ENCODE results near the gene ZXDC.

Gene ZXDC

DNA sequence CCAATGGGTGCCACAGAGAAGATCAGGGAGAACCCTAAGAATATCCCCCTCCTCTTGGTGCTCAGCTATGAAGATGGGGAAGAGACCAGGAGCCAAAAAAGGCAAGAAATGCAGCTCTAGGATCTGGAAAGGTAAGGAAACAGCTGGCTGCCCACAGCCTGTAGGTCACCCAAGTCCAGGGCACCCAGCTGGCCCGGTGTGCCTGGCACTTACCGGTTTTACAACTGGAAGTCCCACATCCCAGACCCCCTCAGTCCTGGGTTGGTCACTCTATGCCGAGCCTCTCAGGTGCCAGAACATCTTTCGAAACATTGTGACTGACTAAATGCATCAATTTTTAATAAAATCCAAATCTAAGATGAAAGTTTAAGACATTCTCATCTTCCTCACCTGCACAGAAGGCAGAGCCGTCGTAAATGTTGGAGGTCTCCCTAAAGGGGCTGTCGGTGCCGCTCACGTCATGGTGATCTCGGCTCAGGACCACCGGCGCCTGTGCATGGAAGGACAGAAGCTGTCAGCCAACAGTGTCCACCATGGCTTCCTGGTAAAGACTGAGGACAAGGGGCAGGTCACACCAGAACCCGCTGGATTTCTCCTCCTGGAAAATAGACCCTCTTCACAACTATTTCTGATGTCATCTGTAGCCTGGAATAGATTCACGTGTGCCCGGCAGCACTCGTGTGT is 13.3 kb upstream of the ZXDC start:
- DNase-seq: no peak

DNA sequence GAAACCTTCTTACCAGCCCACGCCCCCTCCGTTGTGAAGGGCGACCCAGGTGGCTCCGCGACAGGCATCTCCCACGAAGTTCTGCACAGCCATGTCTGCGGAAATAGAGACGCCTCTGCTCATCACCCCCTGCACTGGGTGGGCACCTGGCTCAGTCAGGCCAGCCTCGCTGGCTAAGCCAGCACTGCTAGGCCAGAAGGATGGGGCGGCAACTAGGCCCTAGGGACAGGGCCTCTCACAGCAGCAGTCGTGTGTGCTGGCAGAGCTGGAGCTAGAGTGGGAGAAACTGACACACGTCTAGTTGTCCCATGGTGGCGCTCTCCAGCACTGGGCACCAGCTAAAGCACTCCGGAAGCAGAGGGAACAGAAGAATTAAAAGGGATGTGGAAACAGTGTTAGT is 12.5 kb upstream of the ZXDC start:
- no peak for DNase-seq

DNA sequence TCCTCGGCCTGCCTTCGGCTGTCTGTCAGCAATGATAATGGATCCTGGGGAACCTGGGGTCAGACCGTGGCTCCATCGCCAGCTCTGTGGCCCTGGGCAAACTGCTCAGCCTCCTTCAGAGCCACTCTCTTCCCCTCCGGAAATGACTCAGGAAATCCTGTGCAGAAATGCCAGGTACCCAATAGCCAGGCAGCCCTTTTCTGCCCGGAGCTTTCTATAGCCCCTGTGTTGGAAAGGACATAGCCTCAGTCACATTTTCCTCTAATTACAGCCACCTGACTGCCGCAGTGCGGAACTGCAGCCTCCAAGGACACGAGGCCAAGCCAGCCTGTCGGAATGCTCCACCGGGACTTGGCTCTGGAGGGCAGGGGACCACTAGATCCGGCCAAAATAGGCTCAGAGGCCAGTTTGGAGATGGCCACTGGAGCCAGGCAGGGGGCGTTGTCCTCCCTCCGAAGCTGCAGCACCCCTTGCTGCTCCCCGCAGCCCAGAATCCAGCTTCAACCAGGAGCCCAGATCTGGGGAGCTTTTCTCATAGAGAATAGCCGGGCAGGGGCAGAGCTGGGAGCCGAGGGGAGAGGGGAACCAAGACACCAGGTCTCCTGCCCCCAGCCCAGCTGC is 11.6 kb upstream of the ZXDC start:
- DNase-seq: no peak

DNA sequence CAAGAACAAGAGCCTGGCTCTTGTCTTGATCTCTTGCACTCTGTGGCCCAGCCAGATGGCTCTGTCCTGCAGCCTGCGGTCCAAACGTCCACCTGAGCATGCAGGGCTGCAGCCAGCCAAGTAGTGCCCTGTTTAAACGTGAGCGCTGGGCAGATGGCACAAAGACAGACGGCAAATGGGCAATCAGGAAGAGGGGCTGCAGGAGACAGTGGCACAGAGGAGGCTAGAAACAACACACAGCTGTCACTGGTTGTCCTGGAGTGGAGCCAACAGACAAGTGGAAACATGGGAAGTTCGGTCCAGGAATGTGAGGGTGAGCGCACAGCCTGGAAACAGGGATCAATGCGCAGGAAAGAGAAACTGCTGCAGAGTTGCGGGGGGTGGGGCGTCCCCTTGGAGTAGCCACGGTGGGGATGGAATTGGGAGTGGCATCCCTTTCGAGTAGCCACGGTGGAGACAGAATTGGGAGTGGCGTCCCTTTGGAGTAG is 10.7 kb upstream of the ZXDC start:
- DNase-seq: no peak

DNA sequence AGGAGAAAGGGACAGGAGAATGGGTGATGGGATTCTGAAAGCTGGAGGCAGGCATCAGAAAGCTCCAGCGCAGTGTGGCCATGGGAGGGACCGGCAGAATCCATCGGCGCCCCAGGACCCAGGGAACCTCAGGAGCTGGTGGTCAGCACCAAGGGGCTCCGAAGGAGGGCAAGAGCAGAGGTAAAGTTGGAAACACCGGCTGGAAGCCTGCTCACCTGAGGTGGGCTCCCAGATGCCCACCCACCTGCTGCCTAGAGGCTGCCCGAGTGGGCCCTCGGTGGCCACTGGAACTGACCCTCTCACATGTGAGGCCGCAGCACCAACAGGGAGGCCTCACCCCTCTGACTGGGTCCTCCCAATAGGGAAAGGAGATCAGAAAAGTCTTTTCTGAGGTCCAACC is 10.3 kb upstream of the ZXDC start:
- no peak for DNase-seq

DNA sequence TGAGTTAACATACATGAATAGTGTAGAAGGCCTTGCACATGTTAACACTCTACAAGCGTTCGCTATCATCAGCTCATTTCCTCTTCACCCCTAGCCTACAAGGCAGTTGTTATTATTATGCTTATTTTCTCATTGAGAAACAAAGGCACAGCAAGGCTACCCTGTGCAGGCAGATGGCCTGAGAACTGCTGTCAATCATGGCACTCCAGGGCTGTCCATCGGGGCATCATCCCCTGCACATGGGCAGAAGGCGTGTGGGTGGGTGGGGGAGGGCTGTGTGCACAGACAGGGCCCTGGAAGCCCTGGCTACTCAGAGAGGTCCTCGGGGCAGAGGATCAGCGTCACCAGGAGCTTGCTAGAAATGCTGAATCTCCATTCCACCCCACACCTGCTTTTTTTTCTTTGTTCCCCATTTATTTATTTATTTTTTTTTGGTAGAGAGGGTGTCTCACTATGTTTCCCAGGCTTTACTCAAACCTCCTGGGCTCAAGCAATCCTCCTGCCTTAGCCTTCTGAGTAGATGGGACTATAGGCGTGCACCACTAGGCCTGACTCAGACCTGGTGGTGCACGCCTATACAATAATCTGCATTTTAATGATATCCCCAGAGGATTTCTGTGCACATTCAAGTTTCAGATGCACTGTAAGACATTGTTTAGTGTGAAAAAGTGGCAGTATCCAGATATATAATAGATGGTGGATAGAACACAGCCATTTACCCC is 9.6 kb upstream of the ZXDC start:
- no peak for DNase-seq

DNA sequence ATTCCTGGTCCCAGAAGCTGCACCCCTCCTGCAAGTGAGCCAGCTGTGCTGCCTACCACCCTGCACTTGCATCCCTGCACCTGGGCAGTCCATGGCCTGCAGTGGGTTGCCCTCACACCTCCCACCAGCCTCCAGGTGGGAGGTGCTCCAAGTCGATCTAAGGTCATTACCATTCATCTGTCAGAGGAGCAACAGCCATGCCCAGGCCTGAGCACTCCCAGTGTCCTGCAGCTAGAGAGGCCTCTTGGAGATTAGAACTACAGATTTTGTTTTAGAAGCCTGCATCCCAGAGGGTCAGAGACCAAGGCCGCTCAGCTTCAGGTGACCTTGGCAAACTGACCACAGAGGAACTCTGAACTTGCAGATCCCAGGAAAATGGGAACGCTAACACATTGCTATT is 9.0 kb upstream of the ZXDC start:
- DNase-seq: no peak

DNA sequence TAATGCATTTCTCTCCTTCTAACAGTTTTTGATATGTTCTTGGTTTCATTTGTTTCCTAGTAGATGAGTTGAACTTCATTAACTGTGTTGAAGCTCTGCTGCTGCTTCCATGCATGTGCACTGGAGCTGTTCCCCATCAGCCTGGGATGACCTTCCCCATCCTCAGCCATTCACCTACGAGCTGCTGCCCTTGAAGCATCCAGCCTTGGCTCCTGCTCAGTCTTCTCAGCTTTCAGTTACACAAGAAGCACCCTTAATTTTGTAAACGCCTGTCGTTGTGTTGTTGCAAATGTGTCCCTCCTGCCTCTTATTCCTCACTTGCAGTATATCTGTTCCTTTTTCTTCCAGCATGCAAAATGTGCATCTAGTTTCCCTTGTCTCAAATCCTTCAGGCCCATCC is 8.5 kb upstream of the ZXDC start:
- no peak for DNase-seq

DNA sequence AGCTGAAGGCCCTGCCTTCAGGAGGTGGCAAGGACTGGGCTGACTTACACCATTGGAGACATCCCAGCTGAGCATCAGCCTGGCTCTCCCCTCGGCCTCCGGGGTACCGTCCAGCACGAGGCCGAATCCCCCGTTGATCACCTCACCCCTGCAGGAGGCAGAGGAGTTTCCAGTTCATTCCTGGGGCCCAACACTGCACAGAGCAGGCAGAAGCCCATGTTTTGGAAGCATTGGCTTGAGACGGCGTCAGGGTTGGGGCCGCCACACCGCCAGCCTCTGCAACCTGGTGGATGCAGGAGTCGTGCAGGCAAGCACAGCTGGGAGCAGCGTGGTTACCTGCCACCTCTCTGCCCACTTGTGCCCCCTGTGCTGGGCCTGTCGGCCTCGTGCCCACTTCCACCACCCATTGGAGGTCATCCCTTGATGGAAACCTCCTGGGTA is 7.7 kb upstream of the ZXDC start:
- DNase-seq: no peak

DNA sequence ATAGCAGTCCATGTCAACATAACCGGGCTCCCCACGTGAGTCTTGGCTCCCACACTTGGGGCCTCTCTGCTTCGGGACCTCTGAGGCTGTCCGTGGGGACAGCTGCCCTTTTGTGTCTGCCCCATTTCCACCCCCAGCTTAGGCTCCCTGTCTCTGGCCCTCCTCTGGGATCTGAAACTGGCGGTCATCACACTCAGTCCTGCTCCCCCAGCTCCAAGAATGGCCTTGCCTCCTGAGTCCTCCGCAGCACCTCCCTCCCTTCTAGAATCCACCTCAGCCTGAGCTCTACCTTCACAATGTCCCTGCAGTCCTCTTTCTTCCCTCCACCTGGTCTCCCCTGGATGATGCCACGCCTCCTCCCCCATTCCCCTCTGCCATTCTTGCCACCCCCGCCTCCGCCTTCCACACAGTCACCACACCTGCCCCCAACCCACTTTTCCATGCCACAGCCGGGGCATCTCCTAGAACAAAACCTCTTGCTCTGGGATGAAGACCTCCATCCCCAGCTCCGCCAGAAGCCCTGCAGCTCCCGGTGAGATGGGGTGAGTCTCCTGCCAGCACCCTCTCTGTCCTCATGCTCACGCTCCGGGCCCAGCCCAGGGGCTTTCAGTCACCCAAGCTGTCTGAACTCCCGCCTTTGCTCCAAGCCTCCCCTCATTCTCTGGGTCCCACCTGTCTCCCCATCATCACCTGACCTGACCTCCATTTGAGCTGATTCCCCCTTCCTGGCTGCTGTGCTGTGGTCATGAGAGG is 7.0 kb upstream of the ZXDC start:
- DNase-seq: no peak

DNA sequence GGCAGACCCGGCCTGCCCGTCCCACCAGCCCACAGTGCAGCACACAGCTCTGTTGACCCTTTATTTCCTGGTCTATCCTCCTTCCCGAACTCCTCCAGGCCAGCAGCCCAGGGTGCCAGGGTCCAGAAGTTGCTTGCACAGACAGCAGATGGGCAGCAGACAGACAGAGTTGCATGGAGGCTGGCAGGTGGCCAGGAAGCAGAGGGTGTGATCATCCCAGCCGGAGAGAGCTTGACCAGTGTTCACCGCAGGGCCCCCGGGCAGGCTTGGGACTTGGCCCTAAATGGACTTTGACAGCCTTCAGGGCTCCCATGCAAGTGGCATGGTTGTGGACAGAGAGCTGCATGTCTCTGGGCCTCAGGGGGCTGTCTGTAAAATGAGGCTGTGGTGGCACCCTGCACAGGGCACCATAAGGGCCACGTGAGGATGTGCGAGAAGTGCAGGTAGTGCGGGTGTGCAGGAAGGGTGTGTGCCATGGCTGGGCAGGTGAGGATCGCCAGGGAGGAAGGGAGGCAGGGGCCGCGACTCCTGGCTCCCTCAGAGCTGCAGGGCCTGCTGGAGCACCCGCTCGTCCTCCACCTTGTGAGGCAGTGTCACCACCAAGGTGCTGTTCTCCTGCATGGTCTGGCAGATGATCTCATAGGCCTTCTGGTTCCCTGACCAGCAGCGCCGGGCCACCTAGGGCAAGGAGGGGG is 6.3 kb upstream of the ZXDC start:
- DNase-seq: peak; percentile 21

DNA sequence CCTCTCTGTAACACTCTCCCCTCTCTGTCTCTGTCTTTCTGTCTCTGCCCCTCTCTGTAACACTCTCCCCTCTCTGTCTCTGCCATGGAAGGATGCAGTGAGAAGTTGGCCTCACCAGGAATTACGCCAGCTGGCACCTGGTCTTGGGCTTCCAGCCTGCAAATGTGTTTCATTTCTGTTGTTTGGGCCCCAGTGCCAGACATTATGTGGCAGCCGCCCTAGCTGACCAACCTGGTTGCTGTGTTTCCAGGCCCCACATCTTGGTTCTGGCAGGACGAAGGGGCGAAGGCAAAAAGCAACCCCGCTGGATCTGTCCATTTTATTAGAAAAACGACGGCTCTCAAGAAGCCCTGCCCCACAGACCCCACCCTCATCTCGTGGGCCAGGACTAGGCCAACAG is 5.2 kb upstream of the ZXDC start:
- no peak for DNase-seq

DNA sequence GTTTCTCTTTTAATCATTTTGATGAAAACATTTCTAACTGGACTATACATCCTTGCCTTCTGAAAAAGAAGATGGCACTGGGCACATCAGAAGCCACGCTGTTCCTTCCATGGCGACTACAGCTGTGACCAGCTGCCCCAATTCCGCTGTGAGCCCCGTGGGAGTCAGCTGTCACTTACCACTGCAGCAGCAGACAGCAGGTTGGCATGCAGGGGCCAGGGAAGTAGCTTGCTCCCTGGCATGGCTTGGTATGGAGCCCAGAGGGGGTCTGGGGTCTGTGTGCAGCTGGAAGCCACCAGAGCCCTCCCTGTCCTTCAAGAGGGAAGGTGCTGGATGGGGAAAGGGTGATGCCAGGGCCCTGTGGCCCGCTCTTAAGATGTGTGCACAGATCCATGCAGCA is 4.5 kb upstream of the ZXDC start:
- DNase-seq: no peak

DNA sequence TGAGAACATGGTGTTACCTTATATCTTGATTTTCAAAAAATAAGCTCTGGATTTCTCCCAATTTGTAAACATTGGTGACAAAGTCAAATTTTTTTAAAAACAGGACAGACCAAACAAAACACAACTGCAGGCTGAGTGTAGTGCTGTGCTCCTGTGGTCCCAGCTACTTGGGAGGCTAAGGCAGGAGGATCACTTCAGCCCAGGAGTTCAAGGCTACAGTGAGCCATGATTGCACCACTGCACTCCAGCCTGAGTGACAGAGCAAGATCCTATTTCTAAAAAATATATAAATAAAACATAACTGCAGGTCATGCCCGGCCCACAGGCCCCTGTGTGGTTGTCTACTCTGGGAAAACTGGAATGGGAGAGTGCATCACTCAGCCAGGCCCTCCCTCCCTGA is 4.0 kb upstream of the ZXDC start:
- no peak for DNase-seq

DNA sequence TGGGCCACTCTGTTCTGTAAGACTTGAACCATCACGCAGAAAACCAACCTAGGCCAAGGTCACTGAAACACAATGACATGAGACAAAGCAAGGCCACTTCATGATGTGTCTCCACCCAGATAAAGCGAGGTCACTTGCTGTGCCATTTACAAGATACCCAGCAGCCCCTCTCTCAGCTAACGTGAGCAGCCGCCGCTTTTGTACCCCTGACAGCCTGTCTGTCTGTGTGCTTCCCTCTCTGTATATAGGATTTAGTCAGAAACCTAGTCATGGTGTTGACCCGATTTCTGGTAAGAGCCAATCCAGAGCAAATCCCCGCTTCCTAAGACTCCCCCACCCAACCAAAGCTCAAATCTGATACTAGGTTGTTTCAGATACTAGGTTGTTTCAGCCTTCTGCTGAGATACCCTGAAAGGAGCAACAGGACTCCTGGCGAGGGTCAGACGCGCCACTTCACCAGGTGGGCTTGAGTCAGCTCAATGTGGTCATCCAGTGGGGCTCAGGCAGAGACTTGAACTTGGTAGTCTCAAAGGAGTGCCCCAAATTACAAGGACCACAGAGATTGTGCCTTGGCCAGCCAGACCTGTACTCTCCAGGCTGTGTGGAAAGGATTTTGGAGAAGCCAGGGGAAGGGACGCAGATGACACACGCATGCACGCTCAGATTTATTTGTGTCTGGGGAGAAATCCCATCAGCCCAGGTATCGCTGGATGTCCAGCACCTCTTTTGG is 3.1 kb upstream of the ZXDC start:
- no peak for DNase-seq

DNA sequence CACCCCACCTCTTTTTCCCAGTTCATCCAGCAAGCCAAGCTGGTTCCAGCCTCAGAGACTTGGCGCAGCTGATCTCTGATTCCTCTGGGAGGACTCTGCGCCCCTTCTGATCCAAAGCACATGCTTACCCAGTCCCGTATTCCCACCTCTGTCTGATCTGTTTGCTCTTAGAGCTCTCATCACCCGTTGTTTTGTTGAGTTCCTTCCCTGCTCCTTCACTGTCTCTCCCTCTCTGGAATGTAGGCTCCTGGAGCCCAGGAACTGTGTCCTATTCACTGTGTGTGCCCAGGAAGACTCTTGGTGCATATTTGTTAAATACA is 1.3 kb upstream of the ZXDC start:
- DNase-seq: peak; percentile 17

DNA sequence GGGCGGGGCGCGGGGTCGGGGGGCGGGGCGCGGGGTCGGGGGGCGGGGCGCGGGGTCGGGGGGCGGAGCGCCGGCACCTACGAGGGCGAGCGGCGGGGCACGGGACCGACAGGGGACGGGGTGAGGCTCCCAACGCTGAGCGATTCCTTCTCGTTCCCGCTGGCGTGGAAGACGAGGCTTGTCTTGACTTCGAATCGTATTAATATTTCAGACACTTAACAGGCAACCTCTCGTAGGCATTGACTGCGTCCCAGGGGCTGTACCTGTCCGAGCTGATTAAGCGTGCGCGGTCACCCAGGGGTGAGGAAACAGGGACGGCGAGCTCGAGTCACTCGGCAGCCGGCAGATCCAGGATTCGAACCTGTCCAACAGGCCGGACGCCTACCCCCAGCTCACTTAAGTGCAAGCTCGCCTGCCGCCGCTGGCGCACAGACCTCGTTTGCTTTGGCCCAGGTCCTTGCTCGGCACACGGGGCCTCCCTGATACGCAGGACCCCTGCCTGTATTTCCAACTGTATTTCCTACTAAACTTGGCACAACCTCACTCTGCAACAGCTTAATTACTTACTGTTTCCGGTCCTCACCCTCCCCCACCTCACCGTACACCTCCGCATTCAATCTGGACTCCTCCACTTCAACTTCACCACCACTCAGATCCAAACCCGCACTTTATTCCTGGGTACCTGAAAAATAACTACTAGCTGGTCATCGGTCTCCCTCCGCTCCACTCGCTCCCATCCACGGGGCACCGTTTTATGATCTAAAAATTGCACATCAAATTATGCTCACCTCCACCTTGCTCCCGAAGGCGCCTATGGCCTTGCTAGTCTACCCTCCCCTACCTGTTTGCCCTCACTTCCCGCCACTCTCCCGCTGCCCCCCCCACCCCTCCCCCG is 722 bp upstream of the ZXDC start:
- DNase-seq: peak; percentile 86

DNA sequence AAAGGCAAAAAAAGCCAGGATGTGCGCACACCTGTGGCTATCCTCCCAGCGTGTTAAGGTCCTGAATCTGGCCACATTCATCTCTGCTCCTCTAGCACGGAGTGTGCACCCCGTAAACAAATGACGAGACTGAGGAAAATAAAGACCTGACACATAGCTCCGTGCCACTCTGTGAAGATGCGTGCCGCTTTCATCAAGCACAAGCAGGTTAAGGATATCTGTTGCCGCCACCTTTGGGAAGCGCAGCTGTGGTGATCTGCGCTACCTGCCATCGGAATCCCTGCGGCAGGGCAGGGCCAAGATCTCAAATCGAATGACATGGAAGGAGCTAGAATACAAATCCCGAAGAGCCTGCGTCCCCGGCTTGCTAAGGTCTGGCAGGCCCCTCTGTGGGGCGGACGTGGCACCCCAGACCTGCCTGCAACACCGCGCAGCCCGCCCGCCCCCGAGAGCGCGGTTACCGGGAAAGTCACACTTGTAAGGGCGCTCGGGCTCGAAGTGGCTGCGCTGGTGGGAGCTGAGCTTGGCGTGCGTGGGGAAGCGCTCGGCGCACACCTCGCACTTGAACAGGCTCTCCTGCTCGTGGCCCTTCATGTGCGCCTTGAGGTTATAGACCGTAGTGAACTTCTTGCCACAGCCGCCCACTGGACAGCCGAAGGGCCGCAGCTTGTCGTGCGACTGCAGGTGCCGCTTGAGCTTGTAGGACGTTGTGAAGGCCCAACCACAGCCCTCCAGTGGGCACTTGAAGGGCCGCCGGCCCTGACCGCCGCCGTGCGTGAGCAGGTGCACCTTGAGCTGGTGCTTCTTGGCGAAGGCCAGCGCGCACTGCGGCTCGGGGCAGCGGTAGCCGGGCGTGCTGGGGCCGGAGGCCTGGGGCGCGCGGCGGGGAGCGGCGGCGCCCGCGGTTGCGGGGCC is 936 bp downstream of the ZXDC start:
- peak; percentile 73 for DNase-seq

DNA sequence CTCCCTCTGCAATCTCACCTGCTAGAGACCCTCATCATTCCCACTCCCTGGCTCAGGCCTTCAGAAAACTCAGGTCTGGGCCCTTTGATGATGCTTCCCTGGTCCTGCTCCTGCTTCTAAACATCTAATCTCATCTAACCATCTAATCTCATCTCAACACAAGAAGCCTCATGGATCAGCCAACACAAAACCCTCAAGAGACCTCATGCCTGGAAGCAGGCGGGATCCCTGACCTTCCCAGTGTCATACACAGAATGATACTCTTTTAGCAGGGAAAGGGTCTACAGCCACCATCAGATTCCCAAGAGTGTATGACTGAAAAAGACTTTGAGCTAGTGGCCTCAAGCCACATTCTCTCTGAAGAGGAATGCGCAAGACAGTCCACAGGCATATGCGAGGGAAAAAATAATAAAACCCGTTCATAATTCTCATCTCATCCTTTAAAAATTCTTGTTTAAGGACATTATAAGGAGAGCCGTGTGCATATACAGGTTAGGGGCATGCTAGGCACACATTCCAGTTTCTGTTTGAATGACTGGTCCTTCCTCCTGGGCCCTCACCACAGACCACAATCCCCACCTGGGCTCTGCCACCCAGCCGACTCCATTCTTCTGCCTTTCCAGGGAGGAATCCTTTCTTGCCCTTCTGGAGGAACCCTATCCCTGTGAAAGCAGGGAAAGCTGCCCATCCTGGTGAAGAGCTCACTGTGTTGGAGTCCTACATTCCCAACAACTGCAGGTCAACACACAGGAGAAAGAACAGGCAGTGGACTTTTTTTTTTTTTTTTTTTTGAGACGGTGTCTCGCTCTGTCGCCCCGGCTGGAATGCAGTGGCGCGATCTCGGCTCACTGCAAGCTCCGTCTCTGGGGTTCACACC is 2.2 kb downstream of the ZXDC start:
- no peak for DNase-seq

Measured in DMS53 (cell line).